Osteocyte (in vitro differentiated cells): Measurements from ENCODE around the gene PLXNA4. TPM values are rescaled to one million over a fixed set of nuclear protein-coding genes. Genes with fewer than 3 reads are reported as not detected.
A peak's percentile ranks its signal among the peaks of the same experiment; 100 is the strongest.

Experiments
- DNase-seq: peaks from one replicate; pipeline ENCODE4 v3.0.0; 2021; ENCODE audit warnings: mixed read lengths; ENCODE audit not compliant: unreplicated experiment; ENCODE audit errors: extremely low spot score
- H3K27ac Mint-ChIP-seq: one replicate; pipeline ENCODE4 v1.8.0; 2021; ENCODE audit warnings: mild to moderate bottlenecking, mixed read lengths; ENCODE audit not compliant: unreplicated experiment
- H3K27me3 Mint-ChIP-seq: one replicate; pipeline ENCODE4 v1.8.0; 2021; ENCODE audit warnings: mixed read lengths; ENCODE audit not compliant: unreplicated experiment
- H3K36me3 Mint-ChIP-seq: one replicate; pipeline ENCODE4 v1.8.0; 2021; ENCODE audit warnings: mixed read lengths; ENCODE audit not compliant: unreplicated experiment
- H3K4me1 Mint-ChIP-seq: one replicate; pipeline ENCODE4 v1.8.0; 2021; ENCODE audit warnings: mixed read lengths; ENCODE audit not compliant: unreplicated experiment
- H3K4me3 Mint-ChIP-seq: one replicate; pipeline ENCODE4 v1.8.0; 2021; ENCODE audit warnings: mild to moderate bottlenecking, moderate library complexity, mixed read lengths; ENCODE audit not compliant: unreplicated experiment
- H3K9me3 Mint-ChIP-seq: one replicate; pipeline ENCODE4 v1.8.0; 2021; ENCODE audit warnings: mixed read lengths; ENCODE audit not compliant: unreplicated experiment
- total RNA-seq: library from RNA; stranded (reverse); gene quantifications from 2 replicates; pipeline ENCODE4 v1.2.1, GENCODE V29; 2021
- TF ChIP-seq, protein P1 (sequence below): fragments of 200-600 bp; sonication (generic); IDR thresholded peaks from 2 replicates; pipeline ENCODE4 v1.5.0; 2021; ENCODE audit warnings: antibody characterized with exemption, mild to moderate bottlenecking, moderate library complexity

The PLXNA4 gene
- total RNA-seq, 1 donor from 2014 or later, result 59.0 TPM

DNA sequence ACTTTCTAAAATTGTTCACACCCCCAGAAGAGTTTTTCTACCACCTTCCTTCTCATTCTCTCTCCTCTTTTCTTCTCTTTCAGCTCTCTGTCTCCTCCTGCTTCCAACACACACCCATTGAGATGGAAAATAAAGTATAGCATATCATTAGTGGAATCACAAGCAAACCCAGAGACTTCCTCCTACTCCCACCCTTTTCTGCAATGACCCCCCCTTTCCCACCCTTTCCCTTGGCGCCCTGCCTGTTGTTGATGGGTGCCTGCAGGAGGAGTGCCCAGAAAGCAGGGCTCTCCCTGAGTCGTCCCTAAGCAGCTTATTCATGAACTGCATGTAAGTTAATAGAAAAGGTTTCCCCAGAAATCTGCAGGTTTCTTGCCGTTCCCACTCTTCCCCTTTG, 300.0 kb downstream of the PLXNA4 start:
- no peak for DNase-seq
- no peaks in the 10 kb centered on the region for H3K27me3 Mint-ChIP-seq

DNA sequence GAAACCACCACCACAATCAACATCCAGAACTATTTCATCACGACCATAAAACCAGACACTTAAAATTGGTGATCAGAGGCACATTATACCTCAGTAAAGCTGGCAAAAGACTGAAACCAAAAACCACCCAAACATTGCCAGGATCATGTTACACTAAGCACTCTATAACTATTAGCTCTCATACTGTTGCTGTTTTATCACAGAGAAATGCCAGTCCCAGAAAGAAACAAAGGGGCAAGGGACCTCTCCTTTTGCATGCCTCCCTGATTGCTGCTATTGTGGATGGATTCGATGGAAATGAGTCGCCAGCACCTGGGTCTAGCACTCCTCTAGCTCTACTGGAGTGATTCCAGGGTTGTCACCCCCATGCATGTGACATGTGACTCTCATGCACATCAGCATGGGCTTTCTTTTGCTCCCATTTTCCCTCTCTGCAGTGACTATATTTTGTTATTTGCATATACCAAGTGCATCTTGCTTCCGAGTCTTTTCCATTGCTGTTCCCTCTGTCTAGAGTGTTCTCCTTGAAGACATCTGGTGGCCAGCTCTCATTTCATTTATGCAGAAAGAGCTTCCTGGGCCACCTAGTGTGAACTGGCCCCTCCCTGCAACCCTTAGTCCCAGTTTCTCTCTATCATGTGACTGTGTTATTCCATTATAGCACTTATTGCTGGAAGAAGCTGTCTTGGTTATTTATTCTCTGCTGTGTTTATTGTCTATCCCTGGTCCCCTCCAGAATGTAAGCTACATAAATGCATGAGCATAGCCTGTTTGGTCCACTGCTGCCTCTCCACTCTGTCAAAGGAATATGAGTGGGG, 300.6 kb downstream of the PLXNA4 start:
- TF ChIP-seq, protein P1, sequence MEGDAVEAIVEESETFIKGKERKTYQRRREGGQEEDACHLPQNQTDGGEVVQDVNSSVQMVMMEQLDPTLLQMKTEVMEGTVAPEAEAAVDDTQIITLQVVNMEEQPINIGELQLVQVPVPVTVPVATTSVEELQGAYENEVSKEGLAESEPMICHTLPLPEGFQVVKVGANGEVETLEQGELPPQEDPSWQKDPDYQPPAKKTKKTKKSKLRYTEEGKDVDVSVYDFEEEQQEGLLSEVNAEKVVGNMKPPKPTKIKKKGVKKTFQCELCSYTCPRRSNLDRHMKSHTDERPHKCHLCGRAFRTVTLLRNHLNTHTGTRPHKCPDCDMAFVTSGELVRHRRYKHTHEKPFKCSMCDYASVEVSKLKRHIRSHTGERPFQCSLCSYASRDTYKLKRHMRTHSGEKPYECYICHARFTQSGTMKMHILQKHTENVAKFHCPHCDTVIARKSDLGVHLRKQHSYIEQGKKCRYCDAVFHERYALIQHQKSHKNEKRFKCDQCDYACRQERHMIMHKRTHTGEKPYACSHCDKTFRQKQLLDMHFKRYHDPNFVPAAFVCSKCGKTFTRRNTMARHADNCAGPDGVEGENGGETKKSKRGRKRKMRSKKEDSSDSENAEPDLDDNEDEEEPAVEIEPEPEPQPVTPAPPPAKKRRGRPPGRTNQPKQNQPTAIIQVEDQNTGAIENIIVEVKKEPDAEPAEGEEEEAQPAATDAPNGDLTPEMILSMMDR, result no peak
- Mint-ChIP-seq H3K27ac (peak overlapping the region; percentile 29), H3K4me3 (no peak overlapping the region), H3K9me3 (no peaks in the 10 kb centered on the region), H3K36me3 (no peaks in the 10 kb centered on the region), H3K4me1 (peaks cover 52% of the 10 kb centered on the region), H3K27me3 (no peaks in the 10 kb centered on the region)
- DNase-seq, result no peak

More for the DNA sequence above, 300.0 kb downstream of the PLXNA4 start:
- peaks cover 53% of the 10 kb centered on the region for H3K4me1 Mint-ChIP-seq
- H3K4me3 Mint-ChIP-seq, result no peak overlapping the region
- H3K27ac Mint-ChIP-seq, result no peak overlapping the region
- no peaks in the 10 kb centered on the region for H3K36me3 Mint-ChIP-seq
- H3K9me3 Mint-ChIP-seq, result no peaks in the 10 kb centered on the region
- TF ChIP-seq, protein P1, result no peak

DNA sequence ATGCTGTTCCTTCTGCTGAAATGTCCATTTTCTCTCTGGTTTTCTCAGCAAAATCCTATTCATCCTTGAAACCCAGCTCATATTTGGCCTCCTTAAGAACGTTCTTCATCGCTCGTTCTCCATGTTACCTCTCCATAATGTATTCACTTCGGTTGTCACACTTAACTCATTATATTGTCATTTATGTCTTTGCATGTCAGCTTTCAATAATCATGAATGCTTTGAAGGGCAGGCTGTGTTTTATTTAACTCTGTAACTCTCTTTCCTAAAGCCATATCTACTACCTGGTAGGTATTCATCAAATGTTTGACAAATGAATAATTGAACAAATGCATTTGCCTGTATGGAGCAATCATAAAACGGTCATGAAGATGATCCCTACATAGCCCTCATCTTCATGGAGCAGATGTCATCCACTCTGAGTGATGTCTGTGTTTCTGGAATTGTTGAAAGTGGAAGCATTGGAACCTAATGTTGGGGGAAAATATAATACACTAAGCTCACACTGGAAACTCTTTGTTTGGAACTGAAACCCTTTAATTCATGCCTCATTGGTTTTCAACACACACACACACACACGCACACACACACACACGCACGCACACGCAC, 303.4 kb downstream of the PLXNA4 start:
- H3K4me3 Mint-ChIP-seq, result no peak overlapping the region
- no peaks in the 10 kb centered on the region for H3K9me3 Mint-ChIP-seq
- H3K27me3 Mint-ChIP-seq, result no peaks in the 10 kb centered on the region
- no peak for DNase-seq
- no peaks in the 10 kb centered on the region for H3K36me3 Mint-ChIP-seq
- H3K27ac Mint-ChIP-seq, result no peak overlapping the region
- peaks cover 30% of the 10 kb centered on the region for H3K4me1 Mint-ChIP-seq
- TF ChIP-seq, protein P1, result no peak

DNA sequence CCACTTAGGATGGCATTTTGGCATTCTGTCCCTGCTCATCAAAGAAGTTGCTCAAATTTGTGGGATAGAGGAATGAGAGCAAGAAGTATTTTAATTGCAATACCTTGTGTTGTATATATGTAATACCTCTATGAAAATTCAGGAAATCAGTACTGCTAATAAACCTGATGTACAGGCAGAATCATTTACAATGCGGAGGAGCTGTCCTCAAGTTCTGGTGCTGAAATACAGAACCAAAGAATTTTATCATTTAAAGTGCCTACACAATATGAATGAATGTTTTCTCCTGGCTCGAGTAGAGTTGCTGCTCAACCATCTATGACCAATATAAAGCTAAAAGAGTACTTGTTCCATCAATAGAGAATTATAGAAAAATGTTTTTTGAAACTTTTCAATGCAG, 305.8 kb downstream of the PLXNA4 start:
- Mint-ChIP-seq H3K27me3 (no peaks in the 10 kb centered on the region), H3K4me1 (peaks cover 6% of the 10 kb centered on the region), H3K36me3 (no peaks in the 10 kb centered on the region), H3K27ac (no peak overlapping the region), H3K9me3 (no peaks in the 10 kb centered on the region), H3K4me3 (no peak overlapping the region)
- TF ChIP-seq, protein P1, result no peak
- no peak for DNase-seq

DNA sequence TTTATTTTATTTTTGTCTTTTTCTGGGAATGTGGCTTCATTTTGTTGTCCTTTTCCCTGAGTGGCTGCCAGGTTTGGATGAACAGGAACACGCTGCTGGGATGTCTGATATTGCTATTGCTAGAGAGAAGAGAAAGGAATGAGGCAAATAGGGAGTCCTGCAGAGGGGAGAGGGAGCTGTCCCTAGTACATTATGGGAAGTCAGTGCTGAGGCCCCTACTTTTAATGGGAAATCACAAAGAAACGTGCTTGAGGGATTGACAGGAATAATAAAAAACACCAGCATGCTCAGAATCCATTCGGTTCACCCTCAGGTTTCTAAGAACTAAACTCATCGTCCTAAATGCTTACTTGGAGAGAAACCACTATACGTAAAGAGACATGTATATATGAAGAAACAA, 306.6 kb downstream of the PLXNA4 start:
- Mint-ChIP-seq H3K4me1 (peaks cover 2% of the 10 kb centered on the region), H3K9me3 (no peaks in the 10 kb centered on the region), H3K27me3 (no peaks in the 10 kb centered on the region), H3K27ac (no peak overlapping the region), H3K36me3 (no peaks in the 10 kb centered on the region), H3K4me3 (no peak overlapping the region)
- DNase-seq, result no peak
- TF ChIP-seq, protein P1, result no peak
